Measurements from ENCODE around the gene LRRC8C. TPM values are rescaled to one million over a fixed set of nuclear protein-coding genes. Genes with fewer than 3 reads are reported as not detected.
"Not testable (repeated sequence)": the region's sequence is repeated elsewhere in the genome, so short reads cannot be mapped to it uniquely, and the experiment has no call there.

LRRC8C gene
- total RNA-seq, 1 donor from 2014 or later = 6.2 TPM

GRCh38 chr1:89624314-89624713 is 8.6 kb upstream of the LRRC8C start:
- H3K4me1 ChIP-seq = peaks cover 22% of the 10 kb centered on the region
- no peaks in the 10 kb centered on the region for H3K27me3 ChIP-seq (ENCODE audit: low read depth)
- TF ChIP-seq, protein P1, sequence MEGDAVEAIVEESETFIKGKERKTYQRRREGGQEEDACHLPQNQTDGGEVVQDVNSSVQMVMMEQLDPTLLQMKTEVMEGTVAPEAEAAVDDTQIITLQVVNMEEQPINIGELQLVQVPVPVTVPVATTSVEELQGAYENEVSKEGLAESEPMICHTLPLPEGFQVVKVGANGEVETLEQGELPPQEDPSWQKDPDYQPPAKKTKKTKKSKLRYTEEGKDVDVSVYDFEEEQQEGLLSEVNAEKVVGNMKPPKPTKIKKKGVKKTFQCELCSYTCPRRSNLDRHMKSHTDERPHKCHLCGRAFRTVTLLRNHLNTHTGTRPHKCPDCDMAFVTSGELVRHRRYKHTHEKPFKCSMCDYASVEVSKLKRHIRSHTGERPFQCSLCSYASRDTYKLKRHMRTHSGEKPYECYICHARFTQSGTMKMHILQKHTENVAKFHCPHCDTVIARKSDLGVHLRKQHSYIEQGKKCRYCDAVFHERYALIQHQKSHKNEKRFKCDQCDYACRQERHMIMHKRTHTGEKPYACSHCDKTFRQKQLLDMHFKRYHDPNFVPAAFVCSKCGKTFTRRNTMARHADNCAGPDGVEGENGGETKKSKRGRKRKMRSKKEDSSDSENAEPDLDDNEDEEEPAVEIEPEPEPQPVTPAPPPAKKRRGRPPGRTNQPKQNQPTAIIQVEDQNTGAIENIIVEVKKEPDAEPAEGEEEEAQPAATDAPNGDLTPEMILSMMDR (IDR thresholded peaks at IDR 0.05; ENCODE audit: borderline replicate concordance) = no peak
- peak overlapping the region; percentile 38 for H3K27ac ChIP-seq (replicated peaks)
- DNase-seq = no peak
- H3K36me3 ChIP-seq = no peaks in the 10 kb centered on the region
- intact Hi-C loops (cut with micrococcal nuclease) = no loop called here
- H3K4me3 ChIP-seq = no peak overlapping the region
- no peaks in the 10 kb centered on the region for H3K9me3 ChIP-seq (replicated peaks)

DNA sequence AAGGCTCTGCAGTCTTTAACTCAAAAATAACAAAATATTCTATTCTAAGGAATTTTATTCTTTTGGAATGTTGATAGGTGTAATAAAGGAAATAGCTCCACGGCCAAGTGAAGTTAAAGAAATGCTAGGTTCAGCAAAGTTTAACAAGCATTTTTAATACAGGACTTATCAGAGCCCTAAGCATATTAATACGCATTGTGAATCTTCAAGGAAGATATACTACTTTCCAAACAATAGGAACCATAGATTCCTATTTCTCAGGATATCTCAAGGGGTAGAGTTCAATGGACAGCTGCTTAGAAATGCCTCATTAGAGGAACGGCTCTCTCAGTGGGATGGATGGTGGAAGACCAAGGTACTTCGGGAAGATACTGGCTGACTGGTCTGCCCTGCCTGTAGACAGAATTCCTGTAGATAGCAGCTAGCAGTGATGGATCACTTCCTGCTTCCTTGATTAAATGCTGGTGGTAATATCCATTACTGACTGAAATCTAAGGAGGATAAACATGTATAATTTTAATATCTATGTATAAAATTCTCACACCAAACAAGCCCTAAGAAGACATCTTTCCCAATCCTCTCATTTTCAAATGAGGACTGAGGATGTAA is 8.1 kb upstream of the LRRC8C start:
- H3K27me3 ChIP-seq (ENCODE audit: low read depth) = no peaks in the 10 kb centered on the region
- intact Hi-C loops (cut with micrococcal nuclease) = no loop called here
- DNase-seq = no peak
- peaks cover 27% of the 10 kb centered on the region for H3K4me1 ChIP-seq
- H3K36me3 ChIP-seq = no peaks in the 10 kb centered on the region
- H3K27ac ChIP-seq (replicated peaks) = peak overlapping the region; percentile 38
- TF ChIP-seq, protein P1 (IDR thresholded peaks at IDR 0.05; ENCODE audit: borderline replicate concordance) = no peak
- no peak overlapping the region for H3K4me3 ChIP-seq
- no peaks in the 10 kb centered on the region for H3K9me3 ChIP-seq (replicated peaks)

DNA sequence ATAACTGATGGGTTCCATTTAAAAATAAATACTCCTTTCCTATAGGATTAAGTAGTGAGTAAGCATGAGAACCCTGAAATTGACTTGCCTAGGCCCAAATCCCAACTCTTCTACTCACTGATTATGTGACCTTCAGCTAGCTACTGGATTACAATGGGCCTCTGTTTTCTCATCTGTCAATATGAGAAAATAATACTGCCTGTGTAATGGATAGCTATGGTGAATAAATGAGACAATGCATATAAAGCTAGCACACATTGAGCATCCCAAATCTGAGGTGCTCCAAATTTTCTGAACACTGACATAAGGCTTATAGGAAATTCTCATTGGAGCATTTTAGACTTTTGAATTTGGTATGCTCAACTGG is 5.3 kb upstream of the LRRC8C start:
- H3K27ac ChIP-seq (replicated peaks) = no peak overlapping the region
- TF ChIP-seq, protein P1 (IDR thresholded peaks at IDR 0.05; ENCODE audit: borderline replicate concordance) = no peak
- no peaks in the 10 kb centered on the region for H3K36me3 ChIP-seq
- H3K9me3 ChIP-seq (replicated peaks) = no peaks in the 10 kb centered on the region
- H3K4me1 ChIP-seq = peaks cover 55% of the 10 kb centered on the region
- no peak for DNase-seq
- H3K4me3 ChIP-seq = no peak overlapping the region
- intact Hi-C loops (cut with micrococcal nuclease) = no loop called here
- no peaks in the 10 kb centered on the region for H3K27me3 ChIP-seq (ENCODE audit: low read depth)

DNA sequence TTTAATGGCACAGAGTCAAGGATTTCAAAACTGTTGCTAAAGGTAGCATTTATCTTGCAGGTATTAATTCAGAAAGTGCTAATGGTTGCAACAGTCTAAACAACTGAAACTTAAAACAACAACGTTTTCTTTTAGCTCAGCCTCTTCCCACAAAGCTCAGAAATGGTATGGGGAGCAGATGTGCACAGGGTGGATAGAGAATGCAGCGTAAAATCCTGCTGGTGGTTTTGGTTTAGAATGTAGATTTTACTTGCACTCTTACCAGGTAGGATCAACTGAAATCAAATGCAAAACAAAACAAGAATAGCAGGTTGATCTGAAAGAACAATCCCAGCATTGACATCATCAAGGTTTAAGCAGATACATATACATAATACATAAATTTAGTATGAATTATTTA is 3.8 kb upstream of the LRRC8C start:
- H3K36me3 ChIP-seq = no peaks in the 10 kb centered on the region

DNA sequence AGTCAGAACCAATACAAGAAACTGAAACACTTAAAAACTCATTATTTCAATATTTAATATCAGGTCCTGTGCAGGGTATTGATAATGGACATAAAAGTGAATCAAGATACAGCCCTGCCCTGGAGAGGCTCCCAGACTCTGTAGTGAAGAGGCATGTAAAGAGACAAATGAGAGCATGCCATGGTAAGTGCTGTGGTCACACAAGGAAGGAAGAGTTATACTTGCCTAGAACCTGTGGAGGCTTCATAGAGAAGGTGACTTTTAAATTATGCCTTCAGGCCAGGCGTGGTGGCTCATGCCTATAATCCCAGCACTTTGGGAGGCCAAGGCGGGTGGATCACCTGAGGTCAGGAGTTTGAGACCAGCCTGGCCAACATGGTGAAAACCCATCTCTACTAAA is 3.3 kb upstream of the LRRC8C start:
- DNase-seq; H3K27ac ChIP-seq (replicated peaks); H3K27me3 ChIP-seq (ENCODE audit: low read depth); H3K4me3 ChIP-seq; H3K36me3 ChIP-seq; intact Hi-C loops (cut with micrococcal nuclease); H3K9me3 ChIP-seq (replicated peaks): not testable (repeated sequence)
- H3K4me1 ChIP-seq = peaks cover 67% of the 10 kb centered on the region

More for the DNA sequence above, 3.8 kb upstream of the LRRC8C start:
- Histone ChIP-seq H3K27me3 (ENCODE audit: low read depth) (no peaks in the 10 kb centered on the region), H3K4me1 (peaks cover 67% of the 10 kb centered on the region), H3K4me3 (no peak overlapping the region), H3K9me3 (replicated peaks) (no peaks in the 10 kb centered on the region), H3K27ac (replicated peaks) (no peak overlapping the region)
- TF ChIP-seq, protein P1 (IDR thresholded peaks at IDR 0.05; ENCODE audit: borderline replicate concordance) = no peak
- intact Hi-C loops (cut with micrococcal nuclease) = no loop called here
- DNase-seq = no peak

DNA sequence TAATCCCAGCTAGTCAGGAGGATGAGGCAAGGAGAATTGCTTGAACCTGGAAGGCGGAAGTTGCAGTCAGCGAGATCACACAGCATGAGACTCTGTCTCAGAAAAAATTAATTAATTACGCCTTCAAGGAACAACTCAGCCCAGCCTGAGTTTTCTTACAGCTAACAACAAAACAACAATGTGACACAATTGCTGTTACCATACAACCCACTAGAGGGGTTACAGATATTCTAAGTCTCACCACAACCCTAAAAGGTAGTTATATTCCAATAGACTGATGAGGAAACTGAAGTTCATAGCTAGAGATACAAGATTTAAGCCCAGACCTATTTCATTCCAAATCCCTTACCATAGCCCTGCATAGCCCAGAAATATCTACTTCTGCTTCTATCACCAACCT is 2.9 kb upstream of the LRRC8C start:
- peaks cover 68% of the 10 kb centered on the region for H3K4me1 ChIP-seq
- H3K4me3 ChIP-seq = no peak overlapping the region
- no peaks in the 10 kb centered on the region for H3K27me3 ChIP-seq (ENCODE audit: low read depth)
- TF ChIP-seq, protein P1 (IDR thresholded peaks at IDR 0.05; ENCODE audit: borderline replicate concordance) = no peak
- H3K36me3 ChIP-seq = no peaks in the 10 kb centered on the region
- no peak for DNase-seq
- peak overlapping the region; percentile 98 for H3K27ac ChIP-seq (replicated peaks)
- no peaks in the 10 kb centered on the region for H3K9me3 ChIP-seq (replicated peaks)
- intact Hi-C loops (cut with micrococcal nuclease) = loop anchor here (5.0 to 10.0 kb wide), 2 partner anchors 85 to 132 kb away; no protein-coding TSS in a partner anchor

All from left ventricle myocardium inferior (tissue), 1 donor.